HFFc6 (cell line): ENCODE results near the gene ERC2. TPM values are rescaled to one million over a fixed set of nuclear protein-coding genes. Genes with fewer than 3 reads are reported as not detected.

Experiments
- DNase-seq: peaks from one replicate; pipeline ENCODE4 v3.0.0-alpha.2; 2018
- H3K27ac Mint-ChIP-seq: 2 replicates; pipeline ENCODE4 v1.8.0; 2020; ENCODE audit warnings: mild to moderate bottlenecking, mixed read lengths
- H3K27me3 Mint-ChIP-seq: 2 replicates; pipeline ENCODE4 v1.8.0; 2021; ENCODE audit warnings: mild to moderate bottlenecking, moderate library complexity, mixed read lengths; ENCODE audit not compliant: insufficient read depth
- H3K36me3 Mint-ChIP-seq: 2 replicates; pipeline ENCODE4 v1.8.0; 2021; ENCODE audit warnings: low read depth, mixed read lengths
- H3K4me1 Mint-ChIP-seq: 2 replicates; pipeline ENCODE4 v1.8.0; 2020; ENCODE audit warnings: low read depth, mixed read lengths
- H3K4me3 Mint-ChIP-seq: 2 replicates; pipeline ENCODE4 v1.8.0; 2020; ENCODE audit warnings: mild to moderate bottlenecking, moderate library complexity, mixed read lengths
- H3K9me3 Mint-ChIP-seq: 2 replicates; pipeline ENCODE4 v1.8.0; 2020; ENCODE audit warnings: mild to moderate bottlenecking, mixed read lengths
- total RNA-seq, 6 experiments: library from RNA; stranded (reverse); fragmentation: NEBNext Ultra II Directional; extraction: Animal tissue kit (Norgen Biotek cat#: 25700); gene quantifications; 2 replicates in 1 of 6; 3 replicates in 5 of 6; pipeline ENCODE4 v1.2.3, GENCODE V29; 2021
- TF ChIP-seq, protein P1 (sequence below): fragments of 200-600 bp; sonication (generic); IDR thresholded peaks from 2 replicates; pipeline ENCODE4 v1.5.0; 2021; ENCODE audit warnings: antibody characterized with exemption, mild to moderate bottlenecking

ERC2 gene
- total RNA-seq, 6 experiments from 2014 or later, result 0.11 TPM; not detected in 5

DNA sequence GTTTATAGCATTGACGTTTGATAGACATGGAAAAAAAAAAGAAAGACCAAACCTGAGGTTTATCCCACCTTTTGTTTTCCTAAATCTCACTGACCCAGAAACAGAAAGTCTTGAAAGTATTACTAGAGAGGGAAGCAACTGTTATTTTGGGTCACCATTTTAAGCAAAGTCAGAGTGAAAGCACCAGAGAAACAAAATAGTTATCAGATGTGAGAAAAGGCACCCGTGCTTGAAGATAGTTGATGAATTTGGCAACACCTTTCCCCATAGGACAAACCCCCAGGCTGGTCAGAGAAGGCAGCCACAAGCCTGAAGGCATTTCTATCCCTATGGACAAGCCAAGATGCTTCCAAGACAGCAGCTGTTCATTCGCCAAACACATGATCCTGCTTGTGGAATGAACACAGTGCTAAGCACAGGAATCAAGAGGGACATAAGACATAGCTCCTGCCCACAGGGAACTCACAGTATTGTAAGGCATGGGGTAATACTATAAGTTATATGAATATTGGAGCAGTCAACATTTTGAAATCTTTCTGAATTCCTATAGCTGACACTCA is 170.9 kb downstream of the ERC2 start:
- Mint-ChIP-seq H3K9me3 (peaks cover 29% of the 10 kb centered on the region), H3K36me3 (no peaks in the 10 kb centered on the region), H3K4me1 (no peaks in the 10 kb centered on the region), H3K27me3 (no peaks in the 10 kb centered on the region; the same call in 1 of the 2 replicates), H3K27ac (no peak overlapping the region), H3K4me3 (no peak overlapping the region)
- TF ChIP-seq, protein P1, sequence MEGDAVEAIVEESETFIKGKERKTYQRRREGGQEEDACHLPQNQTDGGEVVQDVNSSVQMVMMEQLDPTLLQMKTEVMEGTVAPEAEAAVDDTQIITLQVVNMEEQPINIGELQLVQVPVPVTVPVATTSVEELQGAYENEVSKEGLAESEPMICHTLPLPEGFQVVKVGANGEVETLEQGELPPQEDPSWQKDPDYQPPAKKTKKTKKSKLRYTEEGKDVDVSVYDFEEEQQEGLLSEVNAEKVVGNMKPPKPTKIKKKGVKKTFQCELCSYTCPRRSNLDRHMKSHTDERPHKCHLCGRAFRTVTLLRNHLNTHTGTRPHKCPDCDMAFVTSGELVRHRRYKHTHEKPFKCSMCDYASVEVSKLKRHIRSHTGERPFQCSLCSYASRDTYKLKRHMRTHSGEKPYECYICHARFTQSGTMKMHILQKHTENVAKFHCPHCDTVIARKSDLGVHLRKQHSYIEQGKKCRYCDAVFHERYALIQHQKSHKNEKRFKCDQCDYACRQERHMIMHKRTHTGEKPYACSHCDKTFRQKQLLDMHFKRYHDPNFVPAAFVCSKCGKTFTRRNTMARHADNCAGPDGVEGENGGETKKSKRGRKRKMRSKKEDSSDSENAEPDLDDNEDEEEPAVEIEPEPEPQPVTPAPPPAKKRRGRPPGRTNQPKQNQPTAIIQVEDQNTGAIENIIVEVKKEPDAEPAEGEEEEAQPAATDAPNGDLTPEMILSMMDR, result no peak
- DNase-seq, result no peak

DNA sequence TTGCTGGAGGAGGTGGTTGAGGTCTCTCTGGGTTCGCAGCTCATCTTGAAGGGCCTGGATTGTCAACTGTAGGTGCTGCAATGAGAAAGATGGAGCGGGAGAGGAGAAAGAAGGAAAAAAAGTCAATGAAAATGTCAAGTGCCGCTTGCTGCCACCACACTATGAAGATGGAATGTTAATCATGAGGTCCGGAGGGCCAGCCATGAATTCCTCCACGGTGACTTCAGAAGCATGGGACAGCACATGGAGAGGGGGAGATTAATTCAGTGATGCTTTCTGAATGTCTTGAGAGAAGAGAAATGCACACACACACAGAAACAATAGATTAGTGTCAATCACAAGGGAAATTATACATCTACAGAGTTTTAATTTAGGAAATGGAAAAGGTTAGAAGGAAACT is 171.9 kb downstream of the ERC2 start:
- H3K9me3 Mint-ChIP-seq, result peaks cover 29% of the 10 kb centered on the region
- DNase-seq, result no peak
- no peaks in the 10 kb centered on the region for H3K4me1 Mint-ChIP-seq
- H3K36me3 Mint-ChIP-seq, result no peaks in the 10 kb centered on the region
- no peak overlapping the region for H3K4me3 Mint-ChIP-seq
- TF ChIP-seq, protein P1, result no peak
- no peaks in the 10 kb centered on the region; the same call in 1 of the 2 replicates for H3K27me3 Mint-ChIP-seq
- H3K27ac Mint-ChIP-seq, result no peak overlapping the region

DNA sequence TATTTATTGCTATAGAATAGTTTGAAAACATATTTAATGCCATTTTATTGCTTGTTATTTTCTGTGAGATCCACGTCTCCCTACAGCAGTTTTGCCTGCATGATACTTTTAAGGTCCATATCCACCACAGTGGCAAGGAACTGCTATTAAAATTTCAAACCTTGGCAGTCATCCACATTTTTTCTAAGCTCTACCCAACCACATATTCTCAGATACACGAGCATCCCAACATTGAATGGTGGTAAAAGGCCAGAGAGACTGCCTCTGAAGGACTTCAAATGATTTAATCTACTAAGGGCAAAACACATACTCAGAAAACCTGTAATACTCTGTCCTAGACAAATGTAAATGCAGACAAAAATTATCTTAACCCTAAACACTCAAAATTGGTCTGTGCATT is 173.1 kb downstream of the ERC2 start:
- H3K4me3 Mint-ChIP-seq, result no peak overlapping the region
- DNase-seq, result no peak
- no peak overlapping the region for H3K27ac Mint-ChIP-seq
- peaks cover 24% of the 10 kb centered on the region for H3K9me3 Mint-ChIP-seq
- H3K4me1 Mint-ChIP-seq, result no peaks in the 10 kb centered on the region
- H3K27me3 Mint-ChIP-seq, result no peaks in the 10 kb centered on the region; the same call in 1 of the 2 replicates
- TF ChIP-seq, protein P1, result no peak
- H3K36me3 Mint-ChIP-seq, result no peaks in the 10 kb centered on the region

DNA sequence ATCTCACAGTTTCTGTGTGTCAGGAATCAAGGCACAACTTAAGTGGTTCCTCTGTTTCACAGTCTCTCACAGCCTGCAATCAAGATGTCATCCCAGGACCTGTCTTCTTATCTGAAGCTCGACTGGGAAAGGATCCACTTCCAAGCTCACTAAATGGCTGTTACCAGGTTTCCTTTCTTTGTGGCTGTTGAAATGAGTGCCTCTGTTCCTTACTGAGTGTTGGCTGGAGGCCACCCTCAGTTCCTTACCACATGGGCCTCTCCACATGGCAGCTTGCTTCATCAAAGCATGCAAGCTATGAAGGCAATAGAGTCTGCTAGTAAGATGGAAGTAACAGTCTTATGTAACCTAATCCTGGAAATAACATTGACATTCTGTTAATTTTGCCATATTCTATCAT is 174.0 kb downstream of the ERC2 start:
- Mint-ChIP-seq H3K27me3 (no peaks in the 10 kb centered on the region; the same call in 1 of the 2 replicates), H3K4me1 (no peaks in the 10 kb centered on the region), H3K36me3 (no peaks in the 10 kb centered on the region), H3K4me3 (no peak overlapping the region), H3K27ac (no peak overlapping the region), H3K9me3 (peaks cover 23% of the 10 kb centered on the region)
- DNase-seq, result no peak
- TF ChIP-seq, protein P1, result no peak

DNA sequence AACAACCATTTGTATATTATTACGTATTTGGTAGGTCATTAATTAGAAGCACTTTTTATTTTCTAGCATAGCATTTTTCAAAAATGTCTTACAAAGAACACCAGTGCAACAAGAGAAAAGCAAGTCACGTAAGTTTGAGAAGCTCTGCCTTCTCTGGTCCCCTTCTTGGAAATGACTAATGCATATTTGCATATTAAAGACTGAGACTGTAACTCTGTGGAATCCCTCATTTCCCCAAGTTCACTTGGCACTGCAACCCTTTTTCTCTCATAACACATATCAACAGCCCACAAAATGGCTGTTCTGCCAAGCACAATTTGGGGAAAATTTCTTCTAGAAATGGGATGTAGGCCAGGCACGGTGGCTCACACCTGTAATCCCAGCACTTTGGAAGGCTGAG is 176.3 kb downstream of the ERC2 start:
- no peak for DNase-seq
- no peak overlapping the region for H3K27ac Mint-ChIP-seq

More for the DNA sequence above, 176.3 kb downstream of the ERC2 start:
- TF ChIP-seq, protein P1, result no peak
- Mint-ChIP-seq H3K27me3 (no peaks in the 10 kb centered on the region; the same call in 1 of the 2 replicates), H3K9me3 (peaks cover 19% of the 10 kb centered on the region), H3K4me1 (no peaks in the 10 kb centered on the region), H3K36me3 (no peaks in the 10 kb centered on the region), H3K4me3 (no peak overlapping the region)
